MG63 (cell line): Measurements from ENCODE around the gene F7. TPM values are rescaled to one million over a fixed set of nuclear protein-coding genes. Genes with fewer than 3 reads are reported as not detected.
"Not testable (repeated sequence)": the region's sequence is repeated elsewhere in the genome, so short reads cannot be mapped to it uniquely, and the experiment has no call there.

Source experiments
- DNase-seq: peaks from one replicate; pipeline ENCODE4 v3.0.0-alpha.2; 2020
- H3K27me3 ChIP-seq: fragments of 250-450 bp; sonication (Bioruptor Pico); 2 replicates; pipeline ENCODE4 v1.5.1; 2020; ENCODE audit warnings: mild to moderate bottlenecking, moderate library complexity
- H3K36me3 ChIP-seq: fragments of 250-450 bp; sonication (Bioruptor Pico); 2 replicates; pipeline ENCODE4 v1.5.1; 2020; ENCODE audit warnings: mild to moderate bottlenecking, moderate library complexity
- H3K4me3 ChIP-seq: fragments of 250-450 bp; sonication (Bioruptor Pico); 2 replicates; pipeline ENCODE4 v1.5.1; 2020; ENCODE audit warnings: mild to moderate bottlenecking, moderate library complexity
- H3K9me3 ChIP-seq: fragments of 250-450 bp; sonication (Bioruptor Pico); 2 replicates; pipeline ENCODE4 v1.5.1; 2020; ENCODE audit warnings: mild to moderate bottlenecking, moderate library complexity
- total RNA-seq: library from RNA; depleted of rRNA; stranded (reverse); fragments of >200 nt; shearing (Covaris generic); gene quantifications from 2 replicates; pipeline ENCODE4 v1.2.3, GENCODE V29; 2014; ENCODE audit warnings: low replicate concordance

F7 gene
- total RNA-seq, 1 experiment from 2014 or later, result not detected

- Histone ChIP-seq H3K9me3 (no peaks in the 10 kb centered on the region), H3K36me3 (no peaks in the 10 kb centered on the region), H3K4me3 (no peak overlapping the region), H3K27me3 (no peaks in the 10 kb centered on the region; the same call in 1 of the 2 replicates)
- DNase-seq, result no peak
These were observed 14.3 kb upstream of the F7 start for GRCh38 chr13:113091211-113091771.

DNA sequence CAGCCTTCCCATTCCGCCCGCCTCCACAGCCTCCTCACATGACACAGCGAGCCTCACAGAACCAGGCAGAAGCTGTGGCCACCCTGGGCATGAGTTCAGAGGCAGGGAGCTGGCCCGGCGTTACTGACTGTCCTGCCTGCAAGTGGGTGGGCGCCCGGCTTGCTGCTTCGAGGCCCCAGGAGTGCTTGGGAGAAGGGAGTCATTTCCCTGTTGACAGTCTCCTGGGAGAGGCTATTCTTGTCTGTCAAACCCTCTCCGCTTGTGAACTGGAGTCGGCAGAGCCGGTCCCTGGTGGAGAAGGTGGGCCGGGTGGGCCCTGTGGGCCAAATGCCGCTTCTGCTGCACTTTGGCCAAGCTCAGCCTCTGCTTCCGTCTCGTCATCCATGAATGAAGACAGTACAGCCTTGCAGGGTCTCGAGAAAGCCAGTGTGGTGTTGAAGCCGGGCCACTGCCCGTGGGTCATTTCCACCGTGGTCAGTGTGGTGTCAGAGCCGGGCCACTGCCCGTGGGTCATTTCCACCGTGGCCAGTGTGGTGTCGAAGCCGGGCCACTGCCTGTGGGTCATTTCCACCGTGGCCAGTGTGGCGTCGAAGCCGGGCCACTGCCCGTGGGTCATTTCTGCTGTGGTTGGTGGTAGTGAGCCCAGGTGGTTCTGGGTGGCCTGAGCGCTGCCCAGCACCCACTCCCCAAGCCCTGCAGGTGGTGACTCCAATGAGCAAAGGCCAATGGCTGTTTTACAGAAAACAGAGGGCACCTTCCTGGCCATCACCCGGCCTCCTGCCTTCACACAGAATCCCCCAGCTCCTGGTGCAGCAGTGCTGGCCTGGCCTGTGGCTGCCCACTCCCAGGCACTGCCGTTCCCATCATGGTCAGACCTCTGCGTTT, 13.5 kb upstream of the F7 start:
- no peak for DNase-seq
- Histone ChIP-seq H3K27me3 (no peaks in the 10 kb centered on the region; the same call in 1 of the 2 replicates), H3K36me3 (no peaks in the 10 kb centered on the region), H3K9me3 (no peaks in the 10 kb centered on the region), H3K4me3 (no peak overlapping the region)

DNA sequence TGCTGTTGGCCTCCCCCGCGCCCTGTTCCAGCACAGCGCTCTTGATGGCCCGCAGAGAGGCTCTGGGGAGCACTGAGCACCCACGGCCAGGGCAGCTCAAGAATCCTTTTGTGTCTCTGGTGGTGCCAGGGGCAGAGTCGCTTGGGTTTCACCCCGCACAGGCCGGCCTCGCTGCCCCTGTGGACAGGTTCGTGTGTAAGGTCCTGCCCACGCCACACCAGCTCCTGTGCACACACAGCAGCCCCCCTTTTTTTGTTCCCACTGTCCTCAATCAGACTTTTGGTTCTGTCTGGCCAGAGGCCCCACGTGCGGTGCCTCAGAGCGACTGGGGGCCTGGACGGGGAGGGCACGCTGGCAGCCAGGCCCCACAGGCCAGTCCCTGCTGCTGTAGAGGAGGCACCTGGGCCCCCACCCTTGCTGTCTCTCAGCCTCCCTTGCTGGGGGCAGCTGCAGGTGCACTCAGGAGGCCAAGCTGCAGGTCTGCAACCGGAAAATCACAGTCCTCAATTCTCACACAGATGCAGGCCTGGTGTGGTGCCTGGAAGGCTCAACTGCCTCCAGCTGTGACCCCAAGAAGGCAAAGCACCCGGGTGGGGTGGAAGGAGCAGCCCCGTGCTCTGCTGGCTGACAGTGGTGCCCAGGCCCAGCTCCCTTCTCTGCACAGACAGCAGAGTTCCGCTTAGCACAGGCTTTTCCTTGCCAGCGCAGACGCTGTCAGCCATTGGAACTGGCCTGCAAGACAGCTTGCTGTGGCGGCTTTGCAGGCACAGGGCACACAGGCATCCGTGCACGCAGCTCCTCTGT, 12.6 kb upstream of the F7 start:
- DNase-seq, result no peak
- no peak overlapping the region for H3K4me3 ChIP-seq
- no peaks in the 10 kb centered on the region for H3K36me3 ChIP-seq
- H3K9me3 ChIP-seq, result no peaks in the 10 kb centered on the region
- 0 out of 2 replicates have a peak, but pooled peaks cover 2% of the 10 kb centered on the region for H3K27me3 ChIP-seq

- Histone ChIP-seq H3K27me3 (peaks cover 2% of the 10 kb centered on the region; the same call in 1 of the 2 replicates), H3K36me3 (no peaks in the 10 kb centered on the region), H3K9me3 (no peaks in the 10 kb centered on the region), H3K4me3 (no peak overlapping the region)
- no peak for DNase-seq
These were observed 11.8 kb upstream of the F7 start for GRCh38 chr13:113093580-113094409.

DNA sequence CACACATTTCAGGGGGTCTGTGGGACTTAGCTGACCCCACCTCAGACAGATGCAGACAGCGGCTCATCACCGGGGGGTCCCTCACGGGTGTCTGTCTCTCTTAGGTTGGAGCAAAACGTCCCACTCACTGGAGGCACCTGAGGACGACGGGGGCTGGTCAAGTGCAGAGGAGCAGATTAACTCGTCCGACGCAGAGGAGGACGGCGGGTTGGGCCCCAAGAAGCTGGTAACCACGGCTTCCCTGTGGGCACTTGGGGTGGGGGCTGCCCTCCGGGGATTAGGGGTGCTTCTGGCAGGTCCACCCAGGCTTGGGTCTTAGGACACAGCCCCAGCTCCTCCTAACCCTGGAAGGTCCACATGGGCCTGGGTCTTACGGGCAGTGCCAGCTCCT, 11.2 kb upstream of the F7 start:
- no peak for DNase-seq
- H3K27me3 ChIP-seq, result peaks cover 2% of the 10 kb centered on the region; the same call in 1 of the 2 replicates
- no peak overlapping the region for H3K4me3 ChIP-seq
- no peaks in the 10 kb centered on the region for H3K9me3 ChIP-seq
- H3K36me3 ChIP-seq, result no peaks in the 10 kb centered on the region

- peaks cover 2% of the 10 kb centered on the region; the same call in 1 of the 2 replicates for H3K27me3 ChIP-seq
- H3K9me3 ChIP-seq, result no peaks in the 10 kb centered on the region
- no peaks in the 10 kb centered on the region for H3K36me3 ChIP-seq
- no peak for DNase-seq
- no peak overlapping the region for H3K4me3 ChIP-seq
These were observed 10.2 kb upstream of the F7 start for GRCh38 chr13:113095146-113096051.

DNA sequence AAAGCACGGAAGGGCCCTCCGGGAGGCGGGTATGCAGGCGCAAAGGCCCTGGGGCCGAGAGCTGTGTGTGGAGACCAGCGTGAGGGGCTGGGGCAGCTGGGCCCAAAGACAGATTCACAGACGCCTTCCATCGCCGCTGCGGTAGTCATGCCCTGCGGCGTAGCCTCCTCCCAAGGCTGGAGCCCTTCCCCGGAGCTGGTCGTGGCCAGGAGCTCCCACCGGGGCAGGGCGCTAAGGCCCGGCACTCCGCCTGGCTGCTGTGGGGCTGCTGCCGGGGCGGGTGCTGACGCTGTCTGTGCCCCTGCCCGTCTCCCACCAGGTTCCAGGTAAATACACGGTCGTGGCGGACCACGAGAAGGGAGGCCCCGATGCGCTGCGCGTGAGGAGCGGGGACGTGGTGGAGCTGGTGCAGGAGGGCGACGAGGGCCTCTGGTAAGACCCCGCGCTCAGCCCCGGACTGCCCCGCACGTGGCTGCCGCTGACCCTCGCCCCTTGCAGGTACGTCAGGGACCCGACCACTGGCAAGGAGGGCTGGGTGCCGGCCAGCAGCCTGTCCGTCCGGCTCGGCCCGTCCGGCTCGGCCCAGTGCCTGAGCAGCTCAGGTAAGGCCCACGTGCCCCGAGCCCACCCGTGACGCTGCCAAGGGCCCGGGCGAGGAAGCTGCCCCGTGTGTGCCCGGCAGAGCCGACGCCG, 9.4 kb upstream of the F7 start:
- Histone ChIP-seq H3K27me3 (peaks cover 2% of the 10 kb centered on the region; the same call in 1 of the 2 replicates), H3K9me3 (no peaks in the 10 kb centered on the region), H3K4me3 (no peak overlapping the region), H3K36me3 (no peaks in the 10 kb centered on the region)
- DNase-seq, result no peak

DNA sequence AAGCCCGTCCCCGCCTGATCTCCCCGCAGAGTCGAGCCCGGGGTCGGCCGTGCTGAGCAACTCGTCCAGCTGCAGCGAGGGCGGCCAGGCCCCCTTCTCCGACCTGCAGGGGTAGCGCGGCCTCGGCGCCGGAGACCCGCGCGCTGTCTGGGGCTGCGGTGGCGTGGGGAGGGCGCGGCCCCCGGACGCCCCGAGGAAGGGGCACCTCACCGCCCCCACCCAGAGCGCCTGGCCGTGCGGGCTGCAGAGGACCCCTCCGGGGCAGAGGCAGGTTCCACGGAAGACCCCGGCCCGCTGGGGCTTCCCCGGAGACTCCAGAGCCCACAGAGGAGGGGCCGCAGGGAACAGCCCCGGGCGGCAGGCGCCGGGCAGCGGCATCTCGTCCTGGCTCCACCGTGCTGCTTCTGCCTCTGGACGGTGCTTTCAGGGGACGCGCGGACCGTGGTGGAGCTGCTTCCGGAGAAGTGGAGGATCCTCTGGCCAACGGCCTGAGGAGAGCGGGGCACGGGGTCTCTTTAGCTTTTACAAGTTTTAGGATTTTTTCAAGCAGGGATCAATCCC, 8.8 kb upstream of the F7 start:
- Histone ChIP-seq H3K36me3 (no peaks in the 10 kb centered on the region), H3K9me3 (no peaks in the 10 kb centered on the region), H3K27me3 (peaks cover 2% of the 10 kb centered on the region; the same call in 1 of the 2 replicates), H3K4me3 (no peak overlapping the region)
- DNase-seq, result no peak

DNA sequence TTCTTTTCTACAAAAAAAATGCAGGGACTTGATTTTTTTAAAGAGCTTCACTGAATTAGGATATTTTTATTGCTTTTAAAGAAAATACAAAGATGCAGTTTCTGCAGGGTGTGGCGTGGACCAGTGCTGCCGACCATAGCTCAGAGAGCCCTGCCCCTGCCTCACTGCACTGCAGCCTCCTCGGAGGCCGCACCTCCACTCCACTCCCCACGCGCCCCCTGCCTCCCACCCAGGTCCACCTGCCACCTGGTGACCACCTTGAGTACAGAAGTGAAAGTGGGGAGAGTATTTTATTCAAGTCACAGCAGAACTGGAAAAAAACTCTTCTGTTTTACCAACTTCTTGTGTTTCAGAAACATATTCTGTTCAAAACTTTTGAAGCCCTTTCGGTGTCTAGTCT, 7.9 kb upstream of the F7 start:
- peaks cover 2% of the 10 kb centered on the region; the same call in 1 of the 2 replicates for H3K27me3 ChIP-seq
- H3K4me3 ChIP-seq, result no peak overlapping the region
- no peaks in the 10 kb centered on the region for H3K36me3 ChIP-seq
- no peaks in the 10 kb centered on the region for H3K9me3 ChIP-seq
- DNase-seq, result no peak

- no peaks in the 10 kb centered on the region for H3K36me3 ChIP-seq
- no peaks in the 10 kb centered on the region for H3K9me3 ChIP-seq
- no peak overlapping the region for H3K4me3 ChIP-seq
- no peak for DNase-seq
- peaks cover 2% of the 10 kb centered on the region; the same call in 1 of the 2 replicates for H3K27me3 ChIP-seq
These were observed 7.3 kb upstream of the F7 start for GRCh38 chr13:113098162-113098732.

DNA sequence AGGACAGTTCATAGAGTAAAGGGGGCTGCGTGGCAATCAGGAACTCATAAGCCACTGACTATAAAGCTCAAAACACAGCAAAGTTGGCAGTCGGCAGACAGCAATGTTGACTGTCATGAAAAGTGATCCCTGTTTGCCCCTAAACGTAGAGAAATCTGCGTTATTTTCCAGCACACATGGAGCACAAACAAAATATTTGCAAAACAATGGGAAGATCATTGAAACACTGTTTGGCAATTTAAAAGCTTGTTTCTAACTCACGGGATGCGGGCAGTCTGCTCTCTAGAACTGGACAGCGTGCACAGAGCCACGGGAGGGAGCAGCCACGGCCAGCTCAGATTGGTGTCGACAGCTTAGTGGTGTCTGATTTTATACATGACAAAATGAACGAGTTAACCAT, 6.4 kb upstream of the F7 start:
- no peak for DNase-seq
- no peaks in the 10 kb centered on the region for H3K9me3 ChIP-seq
- H3K4me3 ChIP-seq, result no peak overlapping the region
- H3K36me3 ChIP-seq, result no peaks in the 10 kb centered on the region
- H3K27me3 ChIP-seq, result peaks cover 2% of the 10 kb centered on the region; the same call in 1 of the 2 replicates

- H3K27me3 ChIP-seq, H3K9me3 ChIP-seq, DNase-seq, H3K4me3 ChIP-seq, H3K36me3 ChIP-seq: not testable (repeated sequence)
These were observed 3.3 kb upstream of the F7 start for GRCh38 chr13:113102302-113102701.

GRCh38 chr13:113102727-113103126, 2.9 kb upstream of the F7 start:
- Histone ChIP-seq H3K9me3 (no peaks in the 10 kb centered on the region), H3K4me3 (no peak overlapping the region), H3K27me3 (no peaks in the 10 kb centered on the region; the same call in 1 of the 2 replicates), H3K36me3 (no peaks in the 10 kb centered on the region)
- no peak for DNase-seq

DNA sequence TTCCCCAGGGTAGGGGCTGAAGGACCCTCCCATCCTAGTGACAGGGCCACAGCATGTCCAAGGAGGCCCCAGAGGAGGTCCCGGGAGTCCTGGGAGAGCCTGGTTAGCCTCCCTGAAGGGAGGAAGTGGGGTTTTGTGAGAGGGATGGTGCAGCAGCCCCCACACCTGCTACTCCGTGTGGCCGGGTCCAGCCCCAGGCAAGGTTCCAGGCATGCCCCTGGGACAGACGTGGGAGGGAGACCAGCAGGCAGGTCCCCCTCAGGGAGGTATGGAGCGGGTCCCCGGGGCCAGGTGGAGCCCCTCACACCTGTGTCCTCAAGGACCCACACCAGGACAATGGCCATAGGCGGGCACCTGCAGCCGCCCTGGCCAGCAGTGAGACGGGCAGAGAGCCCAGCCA, 1.9 kb upstream of the F7 start:
- Histone ChIP-seq H3K9me3 (no peaks in the 10 kb centered on the region), H3K4me3 (no peak overlapping the region), H3K27me3 (no peaks in the 10 kb centered on the region; the same call in 1 of the 2 replicates), H3K36me3 (no peaks in the 10 kb centered on the region)
- no peak for DNase-seq
